Activated CD4-positive, alpha-beta T cell treated with anti-CD3 and anti-CD28 coated beads, Interleukin-2, amount 10 ng/mL, durations not matched to agents 24 days and 14 days (primary cell): ENCODE data around the gene ADGRG2. TPM values are rescaled to one million over a fixed set of nuclear protein-coding genes. Genes with fewer than 3 reads are reported as not detected.

Experiments used
- DNase-seq: peaks from one replicate; pipeline ENCODE4 v3.0.0; 2022
- H3K27ac Mint-ChIP-seq: one replicate; pipeline ENCODE4 v1.8.0; 2022; ENCODE audit warnings: mild to moderate bottlenecking, mixed read lengths
- H3K27me3 Mint-ChIP-seq: one replicate; pipeline ENCODE4 v1.8.0; 2022; ENCODE audit warnings: mixed read lengths
- H3K36me3 Mint-ChIP-seq: one replicate; pipeline ENCODE4 v1.8.0; 2022; ENCODE audit warnings: low read depth, mild to moderate bottlenecking, mixed read lengths
- H3K4me1 Mint-ChIP-seq: one replicate; pipeline ENCODE4 v1.8.0; 2021; ENCODE audit warnings: mixed read lengths
- H3K4me3 Mint-ChIP-seq: one replicate; pipeline ENCODE4 v1.8.0; 2022; ENCODE audit warnings: mild to moderate bottlenecking, moderate library complexity, mixed read lengths
- H3K9me3 Mint-ChIP-seq: one replicate; pipeline ENCODE4 v1.8.0; 2021; ENCODE audit warnings: mixed read lengths
- intact Hi-C: fragments of 100-400 bp; cut with micrococcal nuclease; formaldehyde crosslinking; loops from one replicate; pipeline ENCODE4 v1.15.1; 2023
- total RNA-seq: library from RNA; stranded (reverse); gene quantifications from 2 replicates; pipeline ENCODE4 v1.2.3, GENCODE V29; 2022

ADGRG2 gene
- total RNA-seq, 1 donor from 2014 or later: not detected

- Mint-ChIP-seq H3K27ac (no peak overlapping the region), H3K4me1 (no peaks in the 10 kb centered on the region), H3K27me3 (no peaks in the 10 kb centered on the region), H3K36me3 (peaks cover 11% of the 10 kb centered on the region), H3K4me3 (no peak overlapping the region), H3K9me3 (no peaks in the 10 kb centered on the region)
- no peak for DNase-seq
- intact Hi-C loops: no loop called here
Observed at GRCh38 chrX:18945483-18945882, 176.8 kb downstream of the ADGRG2 start.

DNA sequence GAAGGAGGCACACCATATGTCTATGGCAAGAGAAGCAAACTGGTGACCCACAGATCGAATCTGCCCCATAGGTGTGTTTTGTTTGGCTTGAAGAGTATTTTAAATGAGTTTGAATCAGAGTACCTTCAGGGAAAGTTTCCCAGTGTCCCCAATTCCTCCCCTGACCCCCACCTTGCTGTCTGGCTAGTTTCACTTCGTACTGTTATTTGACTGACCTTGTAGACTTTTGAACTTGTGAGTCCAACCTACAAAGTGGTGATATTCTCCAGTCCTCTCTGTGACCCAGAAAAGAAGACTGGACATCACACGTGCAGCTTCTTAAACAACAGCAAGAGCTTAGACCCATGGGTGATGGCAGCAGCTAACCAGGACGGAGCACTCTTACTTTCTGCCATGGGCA, 177.8 kb downstream of the ADGRG2 start:
- Mint-ChIP-seq H3K4me3 (no peak overlapping the region), H3K4me1 (no peaks in the 10 kb centered on the region), H3K27ac (no peak overlapping the region), H3K9me3 (no peaks in the 10 kb centered on the region), H3K27me3 (no peaks in the 10 kb centered on the region), H3K36me3 (peaks cover 11% of the 10 kb centered on the region)
- no peak for DNase-seq
- intact Hi-C loops: no loop called here

GRCh38 chrX:18941896-18942295, 180.4 kb downstream of the ADGRG2 start:
- intact Hi-C loops: no loop called here
- Mint-ChIP-seq H3K36me3 (peaks cover 7% of the 10 kb centered on the region), H3K4me3 (no peak overlapping the region), H3K9me3 (no peaks in the 10 kb centered on the region), H3K4me1 (no peaks in the 10 kb centered on the region), H3K27me3 (no peaks in the 10 kb centered on the region), H3K27ac (no peak overlapping the region)
- DNase-seq: no peak

Other genes starting within 250 kb of the ADGRG2 start
- gene PHKA2, start 138.4 kb downstream of the ADGRG2 start, total RNA-seq: 23.3 and 23.7 TPM in 2 replicates
- 207 and 222 TPM in 2 replicates for gene PDHA1, start 221.5 kb upstream of the ADGRG2 start, total RNA-seq